ENCODE data around the gene CGNL1.

CGNL1 gene

DNA sequence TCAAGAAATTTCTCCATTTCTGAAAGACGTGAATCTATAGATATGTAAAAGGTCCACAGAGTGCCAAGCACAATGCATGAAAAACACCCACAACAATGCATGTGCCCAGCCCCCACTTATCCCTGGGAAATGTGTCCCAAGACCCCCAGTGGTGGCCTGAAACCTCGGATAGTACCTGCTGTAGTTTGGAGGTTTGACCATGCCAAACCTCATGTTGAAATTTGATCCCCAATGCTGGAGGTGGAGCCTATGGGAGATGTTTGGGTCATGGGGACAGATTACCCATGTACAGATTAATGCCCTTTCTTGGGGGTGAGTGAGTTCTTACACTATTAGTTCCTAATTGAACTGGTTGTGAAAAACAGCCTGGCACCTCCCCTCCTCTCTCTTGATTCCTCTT is 194.0 kb downstream of the CGNL1 start:
- CTCF ChIA-PET = no interaction called here
- POLR2A ChIA-PET = no interaction called here
- DNase-seq (ENCODE audit: low read depth, low spot score) = no peak
- TF ChIP-seq, protein P1, sequence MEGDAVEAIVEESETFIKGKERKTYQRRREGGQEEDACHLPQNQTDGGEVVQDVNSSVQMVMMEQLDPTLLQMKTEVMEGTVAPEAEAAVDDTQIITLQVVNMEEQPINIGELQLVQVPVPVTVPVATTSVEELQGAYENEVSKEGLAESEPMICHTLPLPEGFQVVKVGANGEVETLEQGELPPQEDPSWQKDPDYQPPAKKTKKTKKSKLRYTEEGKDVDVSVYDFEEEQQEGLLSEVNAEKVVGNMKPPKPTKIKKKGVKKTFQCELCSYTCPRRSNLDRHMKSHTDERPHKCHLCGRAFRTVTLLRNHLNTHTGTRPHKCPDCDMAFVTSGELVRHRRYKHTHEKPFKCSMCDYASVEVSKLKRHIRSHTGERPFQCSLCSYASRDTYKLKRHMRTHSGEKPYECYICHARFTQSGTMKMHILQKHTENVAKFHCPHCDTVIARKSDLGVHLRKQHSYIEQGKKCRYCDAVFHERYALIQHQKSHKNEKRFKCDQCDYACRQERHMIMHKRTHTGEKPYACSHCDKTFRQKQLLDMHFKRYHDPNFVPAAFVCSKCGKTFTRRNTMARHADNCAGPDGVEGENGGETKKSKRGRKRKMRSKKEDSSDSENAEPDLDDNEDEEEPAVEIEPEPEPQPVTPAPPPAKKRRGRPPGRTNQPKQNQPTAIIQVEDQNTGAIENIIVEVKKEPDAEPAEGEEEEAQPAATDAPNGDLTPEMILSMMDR (IDR thresholded peaks at IDR 0.05; ENCODE audit: insufficient read depth, low read length, missing control alignments) = no peak
- no peak overlapping the region for H3K4me3 ChIP-seq (ENCODE audit: low read depth, low read length)

DNA sequence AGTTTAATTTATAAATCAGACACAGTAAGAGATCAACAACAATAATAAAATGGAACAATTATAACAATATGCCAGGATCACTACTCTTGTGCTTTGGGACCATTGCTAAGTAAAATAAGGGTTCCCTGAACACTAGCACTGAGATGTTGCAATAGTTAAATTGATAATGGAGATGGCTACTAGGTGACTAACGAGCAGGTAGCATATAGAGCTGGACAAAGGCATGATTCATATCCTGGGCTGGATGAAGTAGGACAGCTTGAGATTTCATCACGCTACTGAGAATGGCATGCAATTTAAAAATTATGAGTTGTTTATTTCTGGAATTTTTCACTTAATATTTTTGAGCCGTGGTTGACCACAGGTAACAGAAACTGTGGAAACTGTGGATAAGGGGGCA is 194.7 kb downstream of the CGNL1 start:
- POLR2A ChIA-PET = no interaction called here
- DNase-seq (ENCODE audit: low read depth, low spot score) = no peak
- no peak overlapping the region for H3K4me3 ChIP-seq (ENCODE audit: low read depth, low read length)
- CTCF ChIA-PET = interaction anchor here (1.5 to 5.2 kb wide), 2 partner anchors 10 to 500 kb away, joined by 4 to 43 read pairs; no protein-coding TSS in a partner anchor
- TF ChIP-seq, protein P1 (IDR thresholded peaks at IDR 0.05; ENCODE audit: insufficient read depth, low read length, missing control alignments) = no peak

DNA sequence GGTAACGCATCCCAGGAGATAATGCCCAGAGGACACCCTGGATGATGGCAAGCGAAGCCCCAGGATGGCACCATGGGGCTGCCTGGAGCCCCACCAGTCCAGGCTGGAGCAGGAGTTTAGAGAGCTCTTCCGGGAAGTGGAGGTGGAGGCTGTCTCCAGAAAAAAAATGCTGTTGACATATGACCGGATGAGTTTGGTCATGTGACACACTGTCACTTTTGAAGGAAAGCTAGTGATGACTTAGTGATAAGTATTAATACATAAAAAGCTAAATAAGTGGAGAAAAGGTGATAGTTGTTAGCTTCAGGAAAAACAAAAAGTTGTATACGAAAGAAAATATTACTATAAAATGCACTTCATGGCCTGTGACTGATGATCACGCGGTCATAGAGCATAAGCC is 195.4 kb downstream of the CGNL1 start:
- CTCF ChIA-PET = interaction anchor here (1.5 to 5.2 kb wide), 2 partner anchors 11 to 499 kb away, joined by 4 to 43 read pairs; no protein-coding TSS in a partner anchor
- no peak overlapping the region for H3K4me3 ChIP-seq (ENCODE audit: low read depth, low read length)
- TF ChIP-seq, protein P1 (IDR thresholded peaks at IDR 0.05; ENCODE audit: insufficient read depth, low read length, missing control alignments) = no peak
- POLR2A ChIA-PET = no interaction called here
- no peak for DNase-seq (ENCODE audit: low read depth, low spot score)

DNA sequence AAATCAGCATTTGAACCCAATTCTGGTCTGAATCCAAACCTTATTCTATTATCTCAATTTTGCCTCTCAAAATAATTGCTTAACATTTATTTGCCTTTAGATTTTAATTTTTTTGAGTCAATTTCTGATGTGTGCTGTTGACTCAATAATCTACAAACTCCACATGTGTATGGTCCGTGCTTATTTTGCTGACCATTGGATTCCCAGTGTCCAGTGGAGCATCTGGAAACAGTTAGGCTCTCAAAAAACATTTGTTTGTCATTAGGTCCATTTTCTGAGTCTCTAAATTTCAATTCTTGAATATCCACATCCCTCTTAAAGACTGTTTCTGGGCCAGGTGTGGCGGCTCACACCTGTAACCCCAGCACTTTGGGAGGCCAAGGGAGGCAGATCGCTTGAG is 196.2 kb downstream of the CGNL1 start:
- ChIA-PET POLR2A (no interaction called here), CTCF (interaction anchor here (1.5 to 5.2 kb wide), 2 partner anchors 12 to 498 kb away, joined by 4 to 43 read pairs; no protein-coding TSS in a partner anchor)
- no peak for DNase-seq (ENCODE audit: low read depth, low spot score)
- TF ChIP-seq, protein P1 (IDR thresholded peaks at IDR 0.05; ENCODE audit: insufficient read depth, low read length, missing control alignments) = no peak
- no peak overlapping the region for H3K4me3 ChIP-seq (ENCODE audit: low read depth, low read length)

DNA sequence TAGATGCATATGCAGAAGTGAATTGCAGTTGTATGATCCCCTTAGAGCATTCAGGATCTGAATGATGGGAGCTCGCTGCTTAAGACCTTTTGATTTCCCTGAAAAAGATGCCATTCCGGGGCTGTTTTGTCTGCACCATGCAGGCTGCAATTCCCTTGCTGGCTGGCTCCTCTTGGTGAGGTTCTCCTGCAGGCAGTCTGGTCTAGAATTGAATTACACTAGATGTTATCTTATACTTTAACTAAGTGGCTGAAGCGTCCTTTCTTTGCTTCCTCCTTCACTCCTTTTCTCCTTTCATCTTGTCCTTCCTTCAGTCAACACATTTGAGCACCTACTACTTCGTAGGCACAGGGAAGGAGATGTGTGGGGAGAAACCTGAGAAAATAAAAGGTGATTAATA is 196.8 kb downstream of the CGNL1 start:
- CTCF ChIA-PET = interaction anchor here (5.2 kb wide), 1 partner anchor 12 kb away, joined by 43 read pairs; no protein-coding TSS in a partner anchor
- no peak overlapping the region for H3K4me3 ChIP-seq (ENCODE audit: low read depth, low read length)
- no peak for DNase-seq (ENCODE audit: low read depth, low spot score)
- TF ChIP-seq, protein P1 (IDR thresholded peaks at IDR 0.05; ENCODE audit: insufficient read depth, low read length, missing control alignments) = no peak
- POLR2A ChIA-PET = no interaction called here

DNA sequence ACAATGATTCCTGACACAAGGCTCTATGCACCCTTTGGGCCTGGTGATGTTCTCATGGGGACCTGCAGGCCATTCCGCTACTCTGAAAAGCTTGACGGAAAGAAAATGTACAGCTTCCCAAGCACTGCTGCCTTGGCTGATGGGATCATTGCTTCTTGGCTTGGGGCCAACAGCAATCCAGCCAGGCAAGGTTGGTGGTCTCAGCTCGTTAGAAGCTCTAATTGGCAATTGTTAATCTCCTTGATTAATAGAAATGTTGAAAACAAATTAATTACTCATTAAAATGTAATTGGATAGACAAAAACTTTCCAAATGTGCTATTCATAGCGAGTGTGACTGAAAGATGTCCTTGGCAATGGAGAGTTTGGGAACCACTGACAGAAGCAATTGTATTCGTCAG is 199.1 kb downstream of the CGNL1 start:
- DNase-seq (ENCODE audit: low read depth, low spot score) = no peak
- TF ChIP-seq, protein P1 (IDR thresholded peaks at IDR 0.05; ENCODE audit: insufficient read depth, low read length, missing control alignments) = no peak
- POLR2A ChIA-PET = no interaction called here
- no peak overlapping the region for H3K4me3 ChIP-seq (ENCODE audit: low read depth, low read length)
- CTCF ChIA-PET = interaction anchor here (5.2 kb wide), 1 partner anchor 15 kb away, joined by 43 read pairs; no protein-coding TSS in a partner anchor
